SU-DHL-6 (cell line): ENCODE measurements around the gene TMEM200B.
"Not testable (repeated sequence)": the region's sequence is repeated elsewhere in the genome, so short reads cannot be mapped to it uniquely, and the experiment has no call there.

Source experiments
- H2AFZ ChIP-seq: fragments of 200-600 bp; sonication (generic); 2 replicates; pipeline ENCODE4 v1.6.1; 2014; ENCODE audit warnings: low read depth, mild to moderate bottlenecking, moderate library complexity, mixed read lengths, antibody characterized with exemption, low read length; ENCODE audit not compliant: severe bottlenecking
- H3F3A ChIP-seq: fragments of 200-600 bp; shearing (Covaris generic); 2 replicates; pipeline ENCODE4 v1.6.0; 2016; ENCODE audit warnings: antibody characterized with exemption, mild to moderate bottlenecking; ENCODE audit not compliant: insufficient read depth
- H3K27ac ChIP-seq: fragments of 200-600 bp; sonication (generic); 2 replicates; pipeline ENCODE4 v1.5.1; 2016; ENCODE audit warnings: low read depth, mild to moderate bottlenecking, low read length, moderate library complexity, mixed read lengths
- H3K27me3 ChIP-seq: fragments of 200-600 bp; sonication (generic), shearing (Covaris generic); 2 replicates; pipeline ENCODE4 v1.6.0; 2014; ENCODE audit warnings: mild to moderate bottlenecking, low read length
- H3K36me3 ChIP-seq: fragments of 200-600 bp; sonication (generic); 2 replicates; pipeline ENCODE4 v1.6.1; 2014; ENCODE audit warnings: mild to moderate bottlenecking, low read length, mixed read lengths
- H3K4me2 ChIP-seq: fragments of 300-600, 200-600 bp; shearing (Covaris generic), sonication (generic); 2 replicates; pipeline ENCODE4 v1.6.0; 2014; ENCODE audit warnings: low read length, low read depth, mild to moderate bottlenecking; ENCODE audit not compliant: poor library complexity, severe bottlenecking
- H3K4me3 ChIP-seq: fragments of 200-600 bp; sonication (generic); 2 replicates; pipeline ENCODE4 v1.5.1; 2014; ENCODE audit warnings: antibody characterized with exemption, low read length, mild to moderate bottlenecking, mixed read lengths; ENCODE audit not compliant: insufficient read depth, poor library complexity, severe bottlenecking
- H3K79me2 ChIP-seq: fragments of 200-600 bp; sonication (generic); 2 replicates; pipeline ENCODE4 v1.6.1; 2014; ENCODE audit warnings: mild to moderate bottlenecking, low read length, moderate library complexity; ENCODE audit not compliant: insufficient read depth
- H3K9ac ChIP-seq: fragments of 200-600 bp; sonication (generic); 2 replicates; pipeline ENCODE4 v1.7.0; 2014; ENCODE audit warnings: mild to moderate bottlenecking, low read length
- H3K9me2 ChIP-seq: fragments of 200-600 bp; sonication (generic); replicated peaks from 2 replicates; pipeline ENCODE4 v1.6.1; 2014; ENCODE audit warnings: low read length; ENCODE audit not compliant: insufficient read depth
- H3K9me3 ChIP-seq: fragments of 200-600 bp; sonication (generic); 2 replicates; pipeline ENCODE4 v1.6.1; 2014; ENCODE audit warnings: low read length, mixed read lengths; ENCODE audit not compliant: insufficient read depth
- H4K20me1 ChIP-seq: fragments of 200-600 bp; sonication (generic); 2 replicates; pipeline ENCODE4 v1.6.1; 2014; ENCODE audit warnings: low read depth, mild to moderate bottlenecking, antibody characterized with exemption, low read length, moderate library complexity, mixed read lengths
- EZH2phosphoT487 ChIP-seq: fragments of 200-600 bp; sonication (generic), shearing (Covaris generic); conservative IDR thresholded peaks from 2 replicates; pipeline ENCODE4 v1.6.1; 2018; ENCODE audit warnings: mild to moderate bottlenecking, antibody characterized with exemption, low read length, moderate library complexity, mixed read lengths
- TF ChIP-seq, protein P1 (sequence below): fragments of 200-600 bp; sonication (generic); IDR thresholded peaks from one replicate; pipeline ENCODE4 v1.5.1; 2017; ENCODE audit warnings: antibody characterized with exemption, mild to moderate bottlenecking, low read length, moderate library complexity; ENCODE audit not compliant: insufficient read depth, poor library complexity, severe bottlenecking

Gene TMEM200B

DNA sequence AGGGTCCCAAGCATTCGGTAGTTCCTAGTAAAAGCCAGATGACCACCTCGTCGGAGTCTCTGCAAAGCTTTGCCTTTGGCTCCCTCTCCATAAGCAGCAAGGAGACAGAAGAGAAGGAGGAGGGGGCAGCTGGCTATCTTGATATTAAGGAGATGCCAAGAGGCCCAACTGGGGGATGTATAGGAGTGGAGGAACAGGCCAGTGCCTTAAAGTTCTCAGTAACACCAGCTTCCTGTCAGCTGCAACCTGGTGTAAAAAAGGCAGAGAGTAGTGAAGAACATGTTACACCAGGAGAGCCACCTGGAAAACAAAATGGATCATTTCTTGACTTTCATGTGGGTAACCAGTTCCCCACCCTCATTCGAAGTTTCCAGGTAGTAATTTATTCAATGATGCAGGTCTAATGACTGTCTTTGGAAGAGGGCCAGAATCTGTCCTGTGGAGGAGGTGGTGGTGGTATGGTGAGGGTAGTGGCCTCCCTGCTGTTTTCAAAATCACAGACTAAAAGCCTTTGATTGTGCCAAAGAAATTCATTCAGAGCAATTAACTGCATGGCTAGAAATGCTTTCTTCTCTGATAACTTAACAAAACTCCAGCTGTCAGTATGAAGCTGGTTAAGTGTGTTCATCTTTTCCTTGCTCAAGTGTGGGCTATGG, 27.3 kb downstream of the TMEM200B start:
- Histone ChIP-seq H3K4me3 (no peak overlapping the region), H3K79me2 (no peaks in the 10 kb centered on the region), H3K4me2 (no peak overlapping the region), H3K9me2 (no peaks in the 10 kb centered on the region), H3K36me3 (peaks cover 13% of the 10 kb centered on the region), H3K27me3 (no peaks in the 10 kb centered on the region), H2AFZ (no peak overlapping the region), H3K27ac (no peak overlapping the region), H3K9me3 (no peaks in the 10 kb centered on the region), H4K20me1 (no peaks in the 10 kb centered on the region), H3F3A (no peaks in the 10 kb centered on the region), H3K9ac (no peak overlapping the region)
- no peak for TF ChIP-seq EZH2phosphoT487
- TF ChIP-seq, protein P1, sequence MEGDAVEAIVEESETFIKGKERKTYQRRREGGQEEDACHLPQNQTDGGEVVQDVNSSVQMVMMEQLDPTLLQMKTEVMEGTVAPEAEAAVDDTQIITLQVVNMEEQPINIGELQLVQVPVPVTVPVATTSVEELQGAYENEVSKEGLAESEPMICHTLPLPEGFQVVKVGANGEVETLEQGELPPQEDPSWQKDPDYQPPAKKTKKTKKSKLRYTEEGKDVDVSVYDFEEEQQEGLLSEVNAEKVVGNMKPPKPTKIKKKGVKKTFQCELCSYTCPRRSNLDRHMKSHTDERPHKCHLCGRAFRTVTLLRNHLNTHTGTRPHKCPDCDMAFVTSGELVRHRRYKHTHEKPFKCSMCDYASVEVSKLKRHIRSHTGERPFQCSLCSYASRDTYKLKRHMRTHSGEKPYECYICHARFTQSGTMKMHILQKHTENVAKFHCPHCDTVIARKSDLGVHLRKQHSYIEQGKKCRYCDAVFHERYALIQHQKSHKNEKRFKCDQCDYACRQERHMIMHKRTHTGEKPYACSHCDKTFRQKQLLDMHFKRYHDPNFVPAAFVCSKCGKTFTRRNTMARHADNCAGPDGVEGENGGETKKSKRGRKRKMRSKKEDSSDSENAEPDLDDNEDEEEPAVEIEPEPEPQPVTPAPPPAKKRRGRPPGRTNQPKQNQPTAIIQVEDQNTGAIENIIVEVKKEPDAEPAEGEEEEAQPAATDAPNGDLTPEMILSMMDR = no peak

DNA sequence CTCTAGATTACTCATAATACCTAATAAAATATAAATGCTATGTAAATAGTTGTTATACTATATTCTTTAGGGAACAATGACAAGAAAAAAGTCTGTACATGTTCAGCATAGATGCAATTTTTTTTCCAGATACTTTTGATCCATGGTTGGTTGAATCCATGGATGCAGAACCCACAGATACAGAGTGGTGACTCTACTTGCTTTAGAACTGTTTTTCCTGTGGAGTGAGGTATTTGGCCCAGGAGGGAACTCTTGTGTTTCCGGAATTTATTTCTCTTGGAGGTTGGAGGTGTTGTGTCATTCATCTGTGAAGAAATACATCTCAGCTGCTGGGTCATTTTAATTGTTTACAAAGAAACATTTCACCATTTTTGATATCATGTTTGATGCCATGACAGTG, 28.7 kb downstream of the TMEM200B start:
- no peaks in the 10 kb centered on the region for H3K79me2 ChIP-seq
- no peak overlapping the region for H3K4me3 ChIP-seq
- H3F3A ChIP-seq = no peaks in the 10 kb centered on the region
- H4K20me1 ChIP-seq = no peaks in the 10 kb centered on the region
- H3K27ac ChIP-seq = no peak overlapping the region
- H3K9ac ChIP-seq = no peak overlapping the region
- no peaks in the 10 kb centered on the region for H3K9me2 ChIP-seq
- TF ChIP-seq EZH2phosphoT487 = no peak
- TF ChIP-seq, protein P1 = no peak
- H3K27me3 ChIP-seq = no peaks in the 10 kb centered on the region
- H3K9me3 ChIP-seq = no peaks in the 10 kb centered on the region
- H3K36me3 ChIP-seq = peaks cover 13% of the 10 kb centered on the region
- H2AFZ ChIP-seq = no peak overlapping the region
- no peak overlapping the region for H3K4me2 ChIP-seq

DNA sequence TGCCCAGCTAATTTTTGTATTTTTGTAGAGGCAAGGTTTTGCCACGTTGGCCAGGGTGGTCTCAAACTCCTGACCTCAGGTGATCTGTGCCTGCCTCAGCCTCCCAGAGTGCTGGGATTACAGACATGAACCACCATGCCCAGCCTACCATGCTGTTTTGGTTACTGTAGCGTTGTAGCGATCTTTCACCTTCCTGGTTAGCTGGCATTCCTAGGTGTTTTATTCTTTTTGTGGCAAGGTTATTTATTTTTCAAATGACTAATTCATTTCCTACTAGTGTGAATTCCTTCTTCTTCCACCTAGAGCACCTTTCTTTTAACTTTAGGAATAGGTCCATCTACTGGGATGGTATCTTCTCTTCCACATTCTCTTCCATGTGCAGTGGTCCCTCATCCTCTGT, 29.3 kb downstream of the TMEM200B start:
- H3K36me3 ChIP-seq = peaks cover 8% of the 10 kb centered on the region; the same call in 1 of the 2 replicates
- no peak overlapping the region for H3K4me2 ChIP-seq
- no peaks in the 10 kb centered on the region for H3K79me2 ChIP-seq
- no peaks in the 10 kb centered on the region for H3K9me2 ChIP-seq
- no peaks in the 10 kb centered on the region for H3K27me3 ChIP-seq
- no peak overlapping the region for H3K27ac ChIP-seq
- H3K9ac ChIP-seq = no peak overlapping the region
- no peak overlapping the region for H3K4me3 ChIP-seq
- H3F3A ChIP-seq = no peaks in the 10 kb centered on the region
- TF ChIP-seq, protein P1 = no peak
- TF ChIP-seq EZH2phosphoT487 = no peak
- no peak overlapping the region for H2AFZ ChIP-seq
- no peaks in the 10 kb centered on the region for H3K9me3 ChIP-seq
- no peaks in the 10 kb centered on the region for H4K20me1 ChIP-seq

DNA sequence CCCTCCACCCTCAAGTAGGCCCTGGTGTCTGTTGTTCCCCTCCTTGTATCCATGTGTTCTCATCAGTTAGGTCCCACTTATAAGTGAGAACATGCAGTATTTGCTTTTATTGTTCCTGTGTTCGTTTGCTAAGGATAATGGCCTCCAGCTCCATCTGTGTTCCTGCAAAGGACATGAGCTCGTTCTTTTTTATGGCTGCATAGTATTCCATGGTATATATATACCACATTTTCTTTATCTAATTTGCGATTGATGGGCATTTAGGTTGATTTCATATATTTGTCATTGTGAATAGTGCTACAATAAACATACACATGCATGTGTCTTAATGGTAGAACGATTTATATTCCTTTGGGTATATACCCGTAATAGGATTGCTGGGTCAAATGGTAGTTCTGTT, 31.0 kb downstream of the TMEM200B start:
- H3K27ac ChIP-seq, H3K9me3 ChIP-seq, H3K36me3 ChIP-seq, H3K4me3 ChIP-seq, H2AFZ ChIP-seq, H3K4me2 ChIP-seq, H3K27me3 ChIP-seq, H3F3A ChIP-seq, H3K9ac ChIP-seq, H3K79me2 ChIP-seq, H3K9me2 ChIP-seq, H4K20me1 ChIP-seq: not testable (repeated sequence)
